Measurements from ENCODE around the gene SIRPA.
"Not testable (repeated sequence)": the region's sequence is repeated elsewhere in the genome, so short reads cannot be mapped to it uniquely, and the experiment has no call there.

SIRPA gene

DNA sequence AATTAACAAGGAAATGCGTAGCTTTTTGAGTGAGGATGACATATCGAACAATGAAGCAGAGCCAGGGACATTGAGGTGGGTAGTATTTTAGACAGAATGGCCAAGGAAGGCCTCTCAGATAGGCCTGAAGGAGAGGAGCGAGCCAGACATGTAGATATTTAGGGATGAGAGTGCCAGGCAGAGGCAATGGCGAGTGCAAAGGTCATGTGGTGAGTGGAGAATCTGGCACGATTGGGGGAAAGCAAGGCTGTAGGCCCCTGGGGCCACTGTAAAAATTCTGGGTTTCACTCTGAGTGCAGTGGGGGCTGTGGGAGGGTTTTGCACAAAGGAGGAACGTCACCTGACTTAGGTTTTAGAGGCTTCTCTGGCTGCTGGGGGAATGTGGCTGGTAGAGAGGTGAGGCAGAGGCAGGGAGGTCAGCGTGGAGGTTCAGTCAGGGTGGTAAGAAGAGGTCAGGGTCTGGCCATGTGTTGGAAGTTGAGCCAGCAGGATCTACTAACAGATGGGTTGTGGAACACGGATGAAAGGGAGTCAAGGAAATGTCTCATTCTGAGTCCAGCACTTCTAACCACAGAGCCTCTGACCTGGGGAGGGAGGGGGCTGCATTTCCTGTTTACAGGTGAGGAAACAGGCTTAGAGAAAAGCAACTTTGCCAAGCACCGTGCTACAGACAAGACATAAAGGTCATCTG, 11.3 kb downstream of the SIRPA start:
- no peak overlapping the region for H3K4me3 Mint-ChIP-seq
- ATAC-seq (replicated peaks; ENCODE audit: extremely low read depth, poor library complexity, severe bottlenecking) (no peak), DNase-seq (ENCODE audit: low spot score in 2 of 2) (no peak)
- H3K9me3 Mint-ChIP-seq = no peaks in the 10 kb centered on the region
- H3K4me1 Mint-ChIP-seq = peaks cover 8% of the 10 kb centered on the region
- H3K27me3 Mint-ChIP-seq = peaks cover 54% of the 10 kb centered on the region
- no peak overlapping the region for H3K27ac Mint-ChIP-seq (ENCODE audit: low read depth)
- H3K36me3 Mint-ChIP-seq (ENCODE audit: insufficient read depth) = no peaks in the 10 kb centered on the region

DNA sequence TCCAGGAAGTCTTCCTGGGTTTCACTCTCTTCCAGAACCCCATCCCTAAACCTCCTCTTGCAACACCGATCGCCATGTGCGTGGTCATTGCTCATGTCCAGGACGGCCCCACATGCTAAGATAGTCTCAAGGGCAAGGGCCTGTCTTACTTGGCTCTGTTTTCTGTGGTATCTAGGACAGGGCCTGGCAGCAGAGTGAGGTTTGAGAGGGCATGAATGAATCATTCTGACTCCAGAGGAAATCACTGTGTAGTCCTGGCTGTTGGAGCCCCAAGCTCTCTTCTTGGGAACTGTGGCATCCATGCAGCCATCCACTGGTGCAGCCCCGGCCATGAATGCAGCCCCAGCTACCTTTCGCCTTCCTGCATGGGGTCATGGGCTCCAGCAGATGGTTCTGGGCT, 12.4 kb downstream of the SIRPA start:
- H3K27me3 Mint-ChIP-seq = peaks cover 43% of the 10 kb centered on the region
- ATAC-seq (replicated peaks; ENCODE audit: extremely low read depth, poor library complexity, severe bottlenecking) (no peak), DNase-seq (ENCODE audit: low spot score in 2 of 2) (no peak)
- H3K27ac Mint-ChIP-seq (ENCODE audit: low read depth) = no peak overlapping the region
- H3K4me3 Mint-ChIP-seq = no peak overlapping the region
- H3K36me3 Mint-ChIP-seq (ENCODE audit: insufficient read depth) = no peaks in the 10 kb centered on the region
- peaks cover 8% of the 10 kb centered on the region for H3K4me1 Mint-ChIP-seq
- H3K9me3 Mint-ChIP-seq = no peaks in the 10 kb centered on the region

DNA sequence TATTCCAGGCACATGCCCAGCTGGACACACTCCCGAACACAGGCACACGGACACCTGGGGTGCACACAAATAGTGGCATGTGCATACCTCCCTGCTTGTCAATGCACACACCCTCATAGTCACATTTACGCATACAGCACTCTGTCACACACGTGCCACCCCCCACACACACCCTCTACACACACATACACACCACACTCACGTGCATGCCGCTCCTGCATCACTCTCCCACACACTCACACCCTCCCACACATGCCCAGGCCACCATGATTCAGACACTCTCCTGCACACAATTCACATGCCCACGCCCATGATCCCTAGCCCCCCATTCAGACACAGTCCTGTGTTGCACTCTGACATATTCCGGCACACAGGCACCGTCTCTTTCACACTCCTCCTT, 13.0 kb downstream of the SIRPA start:
- H3K27ac Mint-ChIP-seq (ENCODE audit: low read depth) = no peak overlapping the region

DNA sequence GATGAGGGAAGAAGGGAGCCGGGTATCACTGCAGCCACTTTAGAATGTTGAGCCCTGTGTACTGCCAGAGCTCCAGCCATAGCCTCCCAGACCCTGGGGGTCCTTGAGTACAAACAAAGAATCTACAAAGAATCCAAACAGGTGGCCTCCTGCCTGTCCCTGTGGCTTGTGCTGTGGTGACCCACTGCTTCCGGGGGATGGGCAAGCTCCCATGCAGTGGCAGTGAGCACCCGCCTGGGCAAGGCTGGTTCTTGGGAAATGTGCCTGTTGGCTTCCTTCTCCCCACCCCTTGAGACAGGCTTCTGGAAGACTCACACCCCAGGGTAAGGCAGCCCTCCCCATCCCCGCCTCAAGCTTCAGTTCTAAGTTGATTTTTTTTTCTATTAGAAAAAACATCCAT, 13.9 kb downstream of the SIRPA start:
- Mint-ChIP-seq H3K27ac (ENCODE audit: low read depth) (no peak overlapping the region), H3K36me3 (ENCODE audit: insufficient read depth) (no peaks in the 10 kb centered on the region), H3K27me3 (peaks cover 28% of the 10 kb centered on the region), H3K4me3 (no peak overlapping the region), H3K4me1 (peaks cover 8% of the 10 kb centered on the region), H3K9me3 (no peaks in the 10 kb centered on the region)
- DNase-seq (ENCODE audit: low spot score in 2 of 2) (no peak), ATAC-seq (replicated peaks; ENCODE audit: extremely low read depth, poor library complexity, severe bottlenecking) (no peak)

More for the DNA sequence above, 13.0 kb downstream of the SIRPA start:
- peaks cover 8% of the 10 kb centered on the region for H3K4me1 Mint-ChIP-seq
- DNase-seq (ENCODE audit: low spot score in 2 of 2) = no peak
- ATAC-seq (replicated peaks; ENCODE audit: extremely low read depth, poor library complexity, severe bottlenecking) = no peak
- H3K9me3 Mint-ChIP-seq = no peaks in the 10 kb centered on the region
- H3K27me3 Mint-ChIP-seq = peaks cover 37% of the 10 kb centered on the region
- no peaks in the 10 kb centered on the region for H3K36me3 Mint-ChIP-seq (ENCODE audit: insufficient read depth)
- H3K4me3 Mint-ChIP-seq = no peak overlapping the region

DNA sequence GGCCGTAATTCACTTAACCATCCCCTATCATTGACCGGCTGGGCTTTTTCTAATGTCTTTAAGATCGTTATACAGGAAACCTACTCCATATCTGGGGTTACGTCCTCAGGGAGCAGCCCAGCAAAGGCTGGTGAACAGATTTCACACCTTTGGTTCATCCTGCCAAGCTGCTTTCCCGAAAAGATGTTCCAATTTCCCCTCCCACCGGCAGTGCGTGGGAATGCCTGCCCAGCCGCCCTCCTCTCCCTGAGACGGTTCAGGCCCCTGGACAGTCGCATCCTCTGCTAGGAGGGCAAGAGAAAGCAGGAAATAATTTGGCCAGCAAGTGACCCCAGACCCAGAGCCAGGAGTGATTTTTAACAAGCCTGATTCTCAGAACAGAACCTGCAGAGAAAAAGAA, 16.3 kb downstream of the SIRPA start:
- ATAC-seq (replicated peaks; ENCODE audit: extremely low read depth, poor library complexity, severe bottlenecking) (no peak), DNase-seq (ENCODE audit: low spot score in 2 of 2) (no peak)
- no peak overlapping the region for H3K4me3 Mint-ChIP-seq
- H3K27ac Mint-ChIP-seq (ENCODE audit: low read depth) = no peak overlapping the region
- no peaks in the 10 kb centered on the region for H3K36me3 Mint-ChIP-seq (ENCODE audit: insufficient read depth)
- H3K9me3 Mint-ChIP-seq = no peaks in the 10 kb centered on the region
- H3K4me1 Mint-ChIP-seq = peaks cover 3% of the 10 kb centered on the region
- H3K27me3 Mint-ChIP-seq = peaks cover 17% of the 10 kb centered on the region

DNA sequence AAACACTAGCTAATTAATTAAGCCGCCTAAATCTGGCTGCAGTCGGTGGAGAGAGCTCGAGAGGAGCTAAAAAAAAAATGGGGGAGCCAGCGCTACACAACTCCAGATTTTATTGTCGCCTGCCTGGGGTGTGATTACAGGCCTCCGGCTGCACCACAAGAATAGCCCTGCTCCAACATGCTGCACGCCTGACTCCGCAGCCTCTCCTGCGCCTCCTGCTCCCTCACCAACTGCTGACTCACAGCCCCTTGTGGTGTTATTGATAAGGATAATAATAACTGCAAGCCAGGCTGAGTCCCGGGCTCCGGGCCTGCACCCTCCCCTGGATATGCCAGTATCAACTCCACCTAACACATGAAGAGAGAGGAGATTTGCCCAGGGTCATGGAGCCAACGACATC, 16.8 kb downstream of the SIRPA start:
- Mint-ChIP-seq H3K27ac (ENCODE audit: low read depth) (no peak overlapping the region), H3K4me1 (no peaks in the 10 kb centered on the region), H3K27me3 (peaks cover 12% of the 10 kb centered on the region), H3K36me3 (ENCODE audit: insufficient read depth) (no peaks in the 10 kb centered on the region), H3K4me3 (no peak overlapping the region), H3K9me3 (no peaks in the 10 kb centered on the region)
- ATAC-seq (replicated peaks; ENCODE audit: extremely low read depth, poor library complexity, severe bottlenecking) = no peak
- DNase-seq (ENCODE audit: low spot score in 2 of 2) = no peak

DNA sequence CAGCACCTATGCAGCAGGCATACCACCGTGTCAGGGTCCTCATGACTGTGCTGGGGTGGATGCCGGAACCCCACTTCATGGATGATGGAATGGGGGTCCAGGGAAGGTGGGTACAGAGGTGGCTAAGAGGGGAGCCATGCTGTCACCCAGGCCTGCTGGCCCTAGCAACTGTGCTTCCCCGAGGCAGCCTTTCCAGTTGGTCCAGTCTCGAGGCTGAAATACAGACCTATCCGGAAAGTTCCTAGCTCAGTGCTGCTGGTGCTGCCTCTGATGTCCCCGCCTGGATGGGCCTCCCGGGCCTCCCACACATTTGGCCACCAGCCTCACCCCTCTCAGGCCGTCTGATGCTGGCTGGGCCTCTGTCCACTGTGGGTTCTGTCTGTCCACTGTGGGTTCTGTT, 17.4 kb downstream of the SIRPA start:
- H3K9me3 Mint-ChIP-seq = no peaks in the 10 kb centered on the region
- DNase-seq (ENCODE audit: low spot score in 2 of 2) (no peak), ATAC-seq (replicated peaks; ENCODE audit: extremely low read depth, poor library complexity, severe bottlenecking) (no peak)
- H3K36me3 Mint-ChIP-seq (ENCODE audit: insufficient read depth) = no peaks in the 10 kb centered on the region
- no peak overlapping the region for H3K27ac Mint-ChIP-seq (ENCODE audit: low read depth)
- no peaks in the 10 kb centered on the region for H3K4me1 Mint-ChIP-seq
- no peak overlapping the region for H3K4me3 Mint-ChIP-seq
- peaks cover 11% of the 10 kb centered on the region for H3K27me3 Mint-ChIP-seq

DNA sequence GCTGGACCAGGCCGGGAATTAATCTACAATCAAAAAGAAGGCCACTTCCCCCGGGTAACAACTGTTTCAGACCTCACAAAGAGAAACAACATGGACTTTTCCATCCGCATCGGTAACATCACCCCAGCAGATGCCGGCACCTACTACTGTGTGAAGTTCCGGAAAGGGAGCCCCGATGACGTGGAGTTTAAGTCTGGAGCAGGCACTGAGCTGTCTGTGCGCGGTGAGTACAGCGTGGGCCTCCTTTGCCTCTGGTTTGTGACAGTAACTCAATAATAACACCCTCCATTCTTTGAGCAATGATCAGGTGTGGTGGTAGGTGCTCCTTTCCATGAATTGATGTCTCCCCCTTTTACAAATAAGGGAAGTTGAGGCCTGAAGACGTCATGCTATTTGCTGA, 20.0 kb downstream of the SIRPA start:
- H3K4me3 Mint-ChIP-seq; H3K36me3 Mint-ChIP-seq (ENCODE audit: insufficient read depth); H3K9me3 Mint-ChIP-seq; H3K27me3 Mint-ChIP-seq; ATAC-seq (replicated peaks; ENCODE audit: extremely low read depth, poor library complexity, severe bottlenecking); H3K4me1 Mint-ChIP-seq; DNase-seq (ENCODE audit: low spot score in 2 of 2); H3K27ac Mint-ChIP-seq (ENCODE audit: low read depth): not testable (repeated sequence)

DNA sequence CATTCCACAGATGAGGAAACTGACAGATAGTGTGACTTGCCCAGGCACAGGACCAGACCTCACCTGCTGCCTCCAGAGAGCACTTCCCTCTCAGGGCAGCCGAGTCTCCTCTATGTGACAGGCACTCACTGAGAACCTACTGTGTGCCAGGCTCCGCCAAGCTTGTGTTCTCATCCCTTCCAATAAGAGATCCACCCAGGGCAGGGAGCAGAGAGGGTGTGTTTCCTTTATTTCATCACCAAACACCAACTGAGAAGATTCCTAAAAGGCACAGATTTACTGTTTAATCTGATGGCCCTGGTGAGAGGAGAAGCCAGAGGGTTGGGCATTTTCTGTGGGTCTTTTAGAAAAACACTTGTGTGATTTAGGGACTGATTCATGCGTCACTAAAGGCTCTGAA, 20.5 kb downstream of the SIRPA start:
- DNase-seq (ENCODE audit: low spot score in 2 of 2) (no peak), ATAC-seq (replicated peaks; ENCODE audit: extremely low read depth, poor library complexity, severe bottlenecking) (no peak)
- Mint-ChIP-seq H3K4me1 (no peaks in the 10 kb centered on the region), H3K36me3 (ENCODE audit: insufficient read depth) (no peaks in the 10 kb centered on the region), H3K4me3 (no peak overlapping the region), H3K27me3 (no peaks in the 10 kb centered on the region), H3K9me3 (no peaks in the 10 kb centered on the region), H3K27ac (ENCODE audit: low read depth) (no peak overlapping the region)

DNA sequence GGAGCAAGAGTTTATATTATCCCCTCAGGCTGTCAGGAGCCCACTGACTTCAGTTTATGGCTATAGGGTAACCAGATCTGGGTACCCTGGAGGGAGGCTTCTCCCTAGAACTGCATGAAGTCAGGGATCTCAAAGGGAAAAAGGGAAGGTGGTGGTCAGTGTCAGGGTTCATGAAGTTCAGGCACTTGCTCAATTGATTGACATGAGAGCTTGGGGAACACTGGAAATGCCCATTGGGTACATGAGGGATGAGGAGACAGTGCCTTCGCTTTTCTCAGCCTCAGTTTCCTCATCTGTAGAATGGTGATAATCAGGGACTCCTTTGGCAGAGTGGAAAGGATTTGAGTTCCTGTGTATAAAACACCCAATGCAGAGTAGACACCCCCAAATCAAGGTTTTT, 22.6 kb downstream of the SIRPA start:
- DNase-seq (ENCODE audit: low spot score in 2 of 2) (no peak), ATAC-seq (replicated peaks; ENCODE audit: extremely low read depth, poor library complexity, severe bottlenecking) (no peak)
- H3K9me3 Mint-ChIP-seq = no peaks in the 10 kb centered on the region
- H3K36me3 Mint-ChIP-seq (ENCODE audit: insufficient read depth) = peaks cover 2% of the 10 kb centered on the region
- H3K27ac Mint-ChIP-seq (ENCODE audit: low read depth) = no peak overlapping the region
- H3K27me3 Mint-ChIP-seq = no peaks in the 10 kb centered on the region
- H3K4me3 Mint-ChIP-seq = no peak overlapping the region
- no peaks in the 10 kb centered on the region for H3K4me1 Mint-ChIP-seq

DNA sequence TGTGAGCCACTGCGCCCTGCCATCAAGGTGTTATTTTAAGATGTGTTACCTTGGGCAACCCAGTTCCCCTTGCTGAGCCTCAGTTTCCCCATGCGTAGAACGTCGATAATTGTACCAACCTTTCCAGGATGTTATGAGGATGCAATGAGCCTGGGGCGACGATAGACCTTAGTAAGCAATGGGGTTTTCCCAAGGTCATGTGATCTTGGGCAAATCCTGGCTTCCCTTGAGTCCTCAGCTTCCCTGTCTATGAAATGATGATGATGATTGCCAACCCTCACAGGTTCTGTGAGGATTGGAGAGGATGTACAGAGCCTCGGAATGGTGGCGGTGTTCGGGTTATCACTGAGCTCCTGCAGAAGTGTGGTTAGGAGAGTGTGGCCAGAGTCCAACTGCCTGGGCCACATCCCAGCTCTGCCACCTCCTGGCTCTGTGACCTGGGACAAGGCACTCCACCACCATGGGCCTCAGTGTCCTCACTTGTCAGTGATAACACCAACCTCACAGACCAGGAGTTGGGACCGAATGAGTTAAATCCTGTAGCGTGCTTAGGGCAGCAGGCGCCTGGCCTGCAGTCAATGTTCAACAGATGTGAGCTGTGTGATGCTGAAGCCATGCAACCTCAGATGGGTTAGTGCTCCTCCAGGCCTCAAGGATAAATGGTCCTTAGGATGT, 23.4 kb downstream of the SIRPA start:
- Mint-ChIP-seq H3K36me3 (ENCODE audit: insufficient read depth) (peaks cover 5% of the 10 kb centered on the region), H3K27me3 (no peaks in the 10 kb centered on the region), H3K4me1 (no peaks in the 10 kb centered on the region), H3K27ac (ENCODE audit: low read depth) (no peak overlapping the region), H3K4me3 (no peak overlapping the region), H3K9me3 (no peaks in the 10 kb centered on the region)
- ATAC-seq (replicated peaks; ENCODE audit: extremely low read depth, poor library complexity, severe bottlenecking) = no peak
- DNase-seq (ENCODE audit: low spot score in 2 of 2) = no peak

DNA sequence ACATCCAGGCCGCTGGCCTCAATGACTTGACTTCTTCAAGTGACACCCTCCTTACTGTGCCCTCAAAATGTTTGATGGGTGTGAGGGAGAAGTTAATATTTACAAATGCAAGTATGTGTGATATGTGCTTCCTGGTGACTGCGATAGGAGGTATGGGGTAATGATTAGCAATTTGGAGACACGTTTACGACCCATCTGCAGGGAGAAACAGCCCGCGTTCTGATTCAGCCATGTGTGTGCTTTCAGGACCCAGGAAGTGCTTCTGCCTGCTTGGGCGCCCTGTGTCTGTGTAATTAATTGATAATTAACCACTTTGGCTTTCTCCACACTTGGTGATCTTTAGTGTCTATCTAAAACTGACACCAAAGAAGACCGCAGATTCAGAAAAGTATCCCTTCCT, 25.0 kb downstream of the SIRPA start:
- no peak for ATAC-seq (replicated peaks; ENCODE audit: extremely low read depth, poor library complexity, severe bottlenecking)
- no peaks in the 10 kb centered on the region for H3K9me3 Mint-ChIP-seq
- no peaks in the 10 kb centered on the region for H3K27me3 Mint-ChIP-seq
- no peaks in the 10 kb centered on the region for H3K4me1 Mint-ChIP-seq
- no peak overlapping the region for H3K27ac Mint-ChIP-seq (ENCODE audit: low read depth)
- DNase-seq (ENCODE audit: low spot score in 2 of 2) = no peak
- H3K36me3 Mint-ChIP-seq (ENCODE audit: insufficient read depth) = peaks cover 8% of the 10 kb centered on the region
- no peak overlapping the region for H3K4me3 Mint-ChIP-seq

DNA sequence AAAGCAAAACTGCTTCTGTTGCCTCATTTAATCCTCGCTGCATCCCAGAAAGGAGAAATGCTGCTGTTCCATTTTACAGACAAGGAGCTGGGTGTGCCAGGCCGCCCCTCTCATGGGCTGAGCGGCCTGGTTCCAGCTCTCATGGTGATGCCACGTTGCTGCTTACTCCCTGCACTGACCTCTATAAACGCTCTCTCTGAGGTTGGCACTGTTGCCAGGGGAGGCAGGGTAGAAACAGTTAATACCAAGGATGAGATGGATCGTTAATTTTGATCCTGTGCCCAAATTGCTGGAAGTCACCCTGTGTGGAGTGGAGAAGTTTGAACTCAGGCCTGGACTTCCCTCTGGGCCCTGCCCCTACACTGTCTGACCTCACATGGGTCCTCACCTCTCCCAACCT, 25.6 kb downstream of the SIRPA start:
- no peak overlapping the region for H3K27ac Mint-ChIP-seq (ENCODE audit: low read depth)
- no peaks in the 10 kb centered on the region for H3K4me1 Mint-ChIP-seq
- peaks cover 8% of the 10 kb centered on the region for H3K36me3 Mint-ChIP-seq (ENCODE audit: insufficient read depth)
- H3K27me3 Mint-ChIP-seq = peaks cover 3% of the 10 kb centered on the region
- H3K4me3 Mint-ChIP-seq = no peak overlapping the region
- DNase-seq (ENCODE audit: low spot score in 2 of 2) (no peak), ATAC-seq (replicated peaks; ENCODE audit: extremely low read depth, poor library complexity, severe bottlenecking) (no peak)
- H3K9me3 Mint-ChIP-seq = no peaks in the 10 kb centered on the region

Data from central memory CD8-positive, alpha-beta T cell (primary cell).